ENCODE data around the gene ARHGAP8. TPM values are rescaled to one million over a fixed set of nuclear protein-coding genes. Genes with fewer than 3 reads are reported as not detected.

Gene ARHGAP8
- total and polyA plus RNA-seq, 2 donors (not counting 3 experiments of a cell fraction or from before 2014, with no cell fraction given): not detected

GRCh38 chr22:44819966-44820631 lies 67.7 kb downstream of the ARHGAP8 start:
- dilution Hi-C loops (cut with MboI; ENCODE audit: extremely low pct_ligation_motif_present, low sequenced_read_pairs): no loop called here
- Histone ChIP-seq H2AFZ (ENCODE audit: low read depth, low read length) (no peak overlapping the region), H3K4me2 (ENCODE audit: insufficient read depth, low read length) (no peak overlapping the region), H3K36me3 (ENCODE audit: control insufficient read depth in 2 of 2, extremely low read depth in 1 of 2, insufficient read depth in 2 of 2, low read length in 2 of 2) (no peaks in the 10 kb centered on the region), H3K4me1 (ENCODE audit: control insufficient read depth, extremely low read depth, insufficient read depth, low read length) (no peaks in the 10 kb centered on the region), H3K9me3 (replicated peaks; ENCODE audit: control insufficient read depth, insufficient read depth, low read length) (no peaks in the 10 kb centered on the region), H3K4me3 (replicated peaks in 1 of 3; ENCODE audit: insufficient read depth in 1 of 3, low read depth in 1 of 3, low read length in 3 of 3) (no peak overlapping the region), H3K9me1 (replicated peaks; ENCODE audit: control insufficient read depth, extremely low read depth, insufficient read depth, low read length) (no peaks in the 10 kb centered on the region), H4K20me1 (replicated peaks; ENCODE audit: control insufficient read depth, extremely low read depth, insufficient read depth, low read length) (no peaks in the 10 kb centered on the region), H3K79me2 (ENCODE audit: control insufficient read depth, insufficient read depth, low read length) (no peaks in the 10 kb centered on the region), H3K27ac (ENCODE audit: insufficient read depth, low read depth, low read length) (no peak overlapping the region), H3K27me3 (ENCODE audit: control insufficient read depth in 2 of 2, insufficient read depth in 2 of 2, low read length in 2 of 2) (no peaks in the 10 kb centered on the region), H3K9ac (replicated peaks; ENCODE audit: extremely low read depth, insufficient read depth, low read length) (no peak overlapping the region)
- CTCF ChIA-PET: interaction anchor here (0.9 to 1.5 kb wide), 7 partner anchors 9 to 426 kb away, joined by 3 to 36 read pairs (median 3); no protein-coding TSS in a partner anchor
- DNase-seq (ENCODE audit: low read depth, low spot score) (no peak), FAIRE-seq (no peak)
- TF ChIP-seq POLR2AphosphoS5 (IDR thresholded peaks at IDR 0.05; ENCODE audit: insufficient read depth, low read depth, low read length): no peak
- no peak for TF ChIP-seq MYC (IDR thresholded peaks at IDR 0.05; ENCODE audit: low read depth, low read length)
- no peak for TF ChIP-seq POLR2A (IDR thresholded peaks at IDR 0.05; ENCODE audit: low read depth, low read length)
- TF ChIP-seq JUN (IDR thresholded peaks at IDR 0.05; ENCODE audit: borderline replicate concordance, insufficient read depth, insufficient read length, low read depth): no peak
- TF ChIP-seq, protein P1, sequence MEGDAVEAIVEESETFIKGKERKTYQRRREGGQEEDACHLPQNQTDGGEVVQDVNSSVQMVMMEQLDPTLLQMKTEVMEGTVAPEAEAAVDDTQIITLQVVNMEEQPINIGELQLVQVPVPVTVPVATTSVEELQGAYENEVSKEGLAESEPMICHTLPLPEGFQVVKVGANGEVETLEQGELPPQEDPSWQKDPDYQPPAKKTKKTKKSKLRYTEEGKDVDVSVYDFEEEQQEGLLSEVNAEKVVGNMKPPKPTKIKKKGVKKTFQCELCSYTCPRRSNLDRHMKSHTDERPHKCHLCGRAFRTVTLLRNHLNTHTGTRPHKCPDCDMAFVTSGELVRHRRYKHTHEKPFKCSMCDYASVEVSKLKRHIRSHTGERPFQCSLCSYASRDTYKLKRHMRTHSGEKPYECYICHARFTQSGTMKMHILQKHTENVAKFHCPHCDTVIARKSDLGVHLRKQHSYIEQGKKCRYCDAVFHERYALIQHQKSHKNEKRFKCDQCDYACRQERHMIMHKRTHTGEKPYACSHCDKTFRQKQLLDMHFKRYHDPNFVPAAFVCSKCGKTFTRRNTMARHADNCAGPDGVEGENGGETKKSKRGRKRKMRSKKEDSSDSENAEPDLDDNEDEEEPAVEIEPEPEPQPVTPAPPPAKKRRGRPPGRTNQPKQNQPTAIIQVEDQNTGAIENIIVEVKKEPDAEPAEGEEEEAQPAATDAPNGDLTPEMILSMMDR (IDR thresholded peaks at IDR 0.05; ENCODE audit: extremely low read depth in 1 of 2, insufficient read depth in 1 of 2, low read depth in 1 of 2, low read length in 2 of 2): no peak
- no peak for TF ChIP-seq EZH2 (IDR thresholded peaks at IDR 0.05; ENCODE audit: borderline replicate concordance, low read depth, low read length, severe bottlenecking)
- TF ChIP-seq MAX (IDR thresholded peaks at IDR 0.05; ENCODE audit: insufficient read depth, insufficient read length): no peak
- TF ChIP-seq GATA2 (IDR thresholded peaks at IDR 0.05; ENCODE audit: insufficient read depth, insufficient read length, low read depth, low read length): no peak
- TF ChIP-seq FOS (IDR thresholded peaks at IDR 0.05; ENCODE audit: borderline replicate concordance, insufficient read depth, low read length): no peak
- intact Hi-C loops (cut with micrococcal nuclease): loop anchor here (1.0 to 2.0 kb wide), 2 partner anchors 276 to 443 kb away; no protein-coding TSS in a partner anchor
- POLR2A ChIA-PET: no interaction called here
- no TSS peak for BruUV-seq (replicated peaks)
